ENCODE results near the gene COG7. TPM values are rescaled to one million over a fixed set of nuclear protein-coding genes. Genes with fewer than 3 reads are reported as not detected.

COG7 gene
- polyA plus RNA-seq, 1 of the 3 experiments (the other 2 are of a cell fraction), result 33.0 TPM

DNA sequence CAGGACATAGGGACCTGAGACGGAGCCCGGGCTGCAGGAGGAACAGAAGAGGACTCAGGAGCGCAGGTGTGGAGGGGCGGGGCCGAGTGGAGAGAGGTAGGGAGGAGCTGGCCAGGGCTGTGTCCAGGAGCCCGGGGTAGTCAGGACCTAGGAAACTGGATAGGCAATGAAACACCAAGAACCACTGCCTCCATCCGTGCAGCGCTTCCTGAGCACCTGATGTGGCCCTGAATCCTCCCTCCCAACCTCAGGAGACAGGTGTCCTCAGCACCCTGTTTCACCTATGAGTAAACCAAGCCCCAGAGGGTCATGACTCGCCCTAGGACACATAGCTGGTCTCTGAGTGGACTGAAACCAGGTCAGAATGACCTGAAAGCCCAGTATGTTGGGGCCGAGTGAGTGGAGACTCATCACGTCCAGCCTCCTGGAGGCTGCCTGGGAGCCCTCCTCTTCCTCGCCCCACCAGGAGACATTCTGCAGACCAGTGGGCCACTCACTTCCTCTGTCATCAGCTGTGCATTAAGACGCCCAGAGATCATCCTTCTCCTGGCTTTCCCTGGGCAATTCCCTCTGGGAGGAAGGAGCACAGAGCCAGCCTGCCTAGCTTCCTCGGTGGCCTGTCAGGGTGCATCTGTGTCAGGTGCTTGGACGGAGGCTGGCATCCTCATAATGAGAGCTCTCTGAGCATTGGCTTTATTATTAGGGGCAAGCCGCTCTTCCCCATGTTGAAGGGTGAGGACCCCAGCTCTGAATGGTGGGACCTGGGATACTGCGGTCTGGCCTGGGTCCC is 78.1 kb downstream of the COG7 start:
- ChIA-PET POLR2A (no interaction called here), CTCF (interaction anchor here (0.7 kb wide), 1 partner anchor 60 kb away, joined by 3 read pairs; no protein-coding TSS in a partner anchor)
- no peak for DNase-seq
- H3K36me3 ChIP-seq (replicated peaks in 1 of 2; ENCODE audit: control insufficient read depth in 1 of 2, insufficient read depth in 2 of 2, low read length in 1 of 2), result no peaks in the 10 kb centered on the region
- 49% methylated on average over 11 of the region's 17 CpGs for WGBS (ENCODE audit: low lambda C conversion rate)
- H3K4me2 ChIP-seq, result no peak overlapping the region
- H3K9me2 ChIP-seq, result no peaks in the 10 kb centered on the region
- H2AFZ ChIP-seq (ENCODE audit: low read depth), result no peak overlapping the region
- H3K9ac ChIP-seq, result no peak overlapping the region
- no peak overlapping the region for H3K4me3 ChIP-seq (ENCODE audit: low read depth in 2 of 2, low read length in 1 of 2)
- H3F3A ChIP-seq (replicated peaks; ENCODE audit: insufficient read depth), result no peaks in the 10 kb centered on the region
- TF ChIP-seq YY1 (IDR thresholded peaks at IDR 0.05; ENCODE audit: low read depth) (no peak), REST (IDR thresholded peaks at IDR 0.05; ENCODE audit: low read depth, low read length) (no peak), MXI1 (IDR thresholded peaks at IDR 0.05; ENCODE audit: low read depth, low read length) (no peak), NFIC (IDR thresholded peaks at IDR 0.05; ENCODE audit: borderline replicate concordance) (no peak), ZBTB33 (IDR thresholded peaks at IDR 0.05; ENCODE audit: borderline replicate concordance, low read depth) (no peak), TCF12 (IDR thresholded peaks at IDR 0.05) (no peak), GABPA (IDR thresholded peaks at IDR 0.05; ENCODE audit: low read depth) (no peak), FOXJ3 (CRISPR knock-in tag; IDR thresholded peaks at IDR 0.05) (no peak), FOXM1 (IDR thresholded peaks at IDR 0.05; ENCODE audit: low read depth) (no peak)
- H4K20me1 ChIP-seq (ENCODE audit: insufficient read depth), result no peaks in the 10 kb centered on the region
- H3K27ac ChIP-seq (ENCODE audit: low read depth in 2 of 2, low read length in 1 of 2), result no peak overlapping the region
- H3K79me2 ChIP-seq (ENCODE audit: insufficient read depth), result no peaks in the 10 kb centered on the region
- H3K9me3 ChIP-seq, result no peaks in the 10 kb centered on the region
- no peaks in the 10 kb centered on the region for H3K27me3 ChIP-seq (ENCODE audit: insufficient read depth)
- H3K4me1 ChIP-seq (ENCODE audit: control insufficient read depth in 1 of 2, insufficient read depth in 2 of 2, low read depth in 1 of 2, low read length in 1 of 2), result no peaks in the 10 kb centered on the region

DNA sequence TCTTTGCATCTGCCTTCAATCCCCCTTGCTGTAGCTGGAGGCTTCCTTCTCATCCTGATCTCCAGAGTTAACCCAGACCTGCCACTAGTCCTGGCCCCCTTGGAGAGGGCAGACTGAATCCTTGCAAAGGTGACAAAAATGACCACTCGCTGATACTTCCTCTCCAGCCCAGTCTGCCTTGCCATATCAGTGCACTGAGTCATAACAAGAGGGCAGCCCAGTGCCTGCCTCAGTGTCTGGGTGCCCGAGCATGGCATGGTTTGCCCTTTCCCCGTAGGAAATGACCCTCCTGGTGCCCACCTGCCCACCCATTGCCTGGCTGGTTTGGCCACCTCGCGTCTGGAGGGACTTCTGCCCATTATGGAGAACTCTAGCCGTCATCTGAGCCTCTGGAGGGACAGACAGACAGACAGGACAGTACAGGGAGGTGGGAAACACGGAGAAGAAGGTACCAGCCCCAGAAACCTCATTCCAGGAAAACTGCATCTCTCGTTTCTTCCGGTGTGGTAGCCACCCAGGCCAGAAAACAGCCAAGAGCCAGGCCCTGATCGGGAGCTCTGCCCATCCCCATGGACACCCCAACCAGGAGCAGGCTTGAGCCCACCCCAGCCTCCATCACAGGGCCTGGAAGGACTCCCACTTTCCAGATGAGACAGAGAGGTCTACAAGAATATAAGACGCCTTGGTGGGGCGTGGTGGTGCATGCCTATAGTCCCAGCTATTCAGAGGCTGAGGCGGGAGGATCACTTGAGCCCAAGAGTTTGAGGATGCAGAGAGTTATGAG is 79.4 kb downstream of the COG7 start:
- TF ChIP-seq ZBTB33 (IDR thresholded peaks at IDR 0.05; ENCODE audit: borderline replicate concordance, low read depth) (no peak), SIN3A (IDR thresholded peaks at IDR 0.05; ENCODE audit: borderline replicate concordance, low read depth, low read length) (no peak)
- Histone ChIP-seq H2AFZ (ENCODE audit: low read depth) (no peak overlapping the region), H3K36me3 (replicated peaks in 1 of 2; ENCODE audit: control insufficient read depth in 1 of 2, insufficient read depth in 2 of 2, low read length in 1 of 2) (no peaks in the 10 kb centered on the region), H3K9me3 (no peaks in the 10 kb centered on the region), H3K79me2 (ENCODE audit: insufficient read depth) (no peaks in the 10 kb centered on the region), H3K9me2 (no peaks in the 10 kb centered on the region), H4K20me1 (ENCODE audit: insufficient read depth) (no peaks in the 10 kb centered on the region), H3K4me1 (ENCODE audit: control insufficient read depth in 1 of 2, insufficient read depth in 2 of 2, low read depth in 1 of 2, low read length in 1 of 2) (no peaks in the 10 kb centered on the region), H3K9ac (no peak overlapping the region), H3K4me2 (no peak overlapping the region), H3K27me3 (ENCODE audit: insufficient read depth) (no peaks in the 10 kb centered on the region), H3F3A (replicated peaks; ENCODE audit: insufficient read depth) (no peaks in the 10 kb centered on the region), H3K4me3 (ENCODE audit: low read depth in 2 of 2, low read length in 1 of 2) (no peak overlapping the region), H3K27ac (ENCODE audit: low read depth in 2 of 2, low read length in 1 of 2) (no peak overlapping the region)
- 69% methylated on average over 6 of the region's 13 CpGs for WGBS (ENCODE audit: low lambda C conversion rate)
- no peak for DNase-seq
- ChIA-PET CTCF (interaction anchor here (0.6 kb wide), 1 partner anchor 85 kb away, joined by 3 read pairs; no protein-coding TSS in a partner anchor), POLR2A (no interaction called here)
